Activated effector memory CD4-positive, alpha-beta T cell treated with Interleukin-2 at 50 U/mL for 16 hours (primary cell): ENCODE data around the gene FTMT.
"Not testable (repeated sequence)": the region's sequence is repeated elsewhere in the genome, so short reads cannot be mapped to it uniquely, and the experiment has no call there.

ENCODE experiments used
- DNase-seq: peaks from one replicate; pipeline ENCODE4 v3.0.0-alpha.2; 2020

The FTMT gene

GRCh38 chr5:121851643-121852574 lies at the start of gene FTMT:
FTMT (plus strand) TSS chr5:121851882; CDS start chr5:121851964, 82 bp downstream.
- no peak for DNase-seq

GRCh38 chr5:121805251-121805650 lies 46.4 kb upstream of the FTMT start:
- DNase-seq, result not testable (repeated sequence)

- DNase-seq, result no peak
Observed at GRCh38 chr5:121805911-121806310, 45.8 kb upstream of the FTMT start.

- no peak for DNase-seq
Observed at GRCh38 chr5:121816164-121816563, 35.5 kb upstream of the FTMT start.

- no peak for DNase-seq
Observed at GRCh38 chr5:121819682-121820261, 31.9 kb upstream of the FTMT start.

GRCh38 chr5:121833617-121834016 lies 18.1 kb upstream of the FTMT start:
- no peak for DNase-seq

- DNase-seq, result no peak
Observed at GRCh38 chr5:121834021-121834420, 17.7 kb upstream of the FTMT start.

- DNase-seq, result no peak
Observed at GRCh38 chr5:121841892-121842291, 9.8 kb upstream of the FTMT start.

GRCh38 chr5:121850272-121850671 lies 1.4 kb upstream of the FTMT start:
- DNase-seq, result no peak

GRCh38 chr5:121853850-121854249 lies 2.2 kb downstream of the FTMT start:
- no peak for DNase-seq

GRCh38 chr5:121862801-121863200 lies 11.1 kb downstream of the FTMT start:
- DNase-seq, result no peak

GRCh38 chr5:121863753-121864285 lies 12.1 kb downstream of the FTMT start:
- DNase-seq, result no peak

GRCh38 chr5:121867403-121867802 lies 15.7 kb downstream of the FTMT start:
- no peak for DNase-seq

GRCh38 chr5:121870489-121870888 lies 18.8 kb downstream of the FTMT start:
- DNase-seq, result no peak

- DNase-seq, result no peak
Observed at GRCh38 chr5:121872856-121873255, 21.2 kb downstream of the FTMT start.

- DNase-seq, result no peak
Observed at GRCh38 chr5:121873409-121873808, 21.7 kb downstream of the FTMT start.

GRCh38 chr5:121885630-121886029 lies 33.9 kb downstream of the FTMT start:
- DNase-seq, result no peak

- DNase-seq, result no peak
Observed at GRCh38 chr5:121887727-121888126, 36.0 kb downstream of the FTMT start.

GRCh38 chr5:121890297-121890858 lies 38.7 kb downstream of the FTMT start:
- DNase-seq, result no peak

- no peak for DNase-seq
Observed at GRCh38 chr5:121897341-121897740, 45.7 kb downstream of the FTMT start.

- DNase-seq, result no peak
Observed at GRCh38 chr5:121899346-121899745, 47.7 kb downstream of the FTMT start.
